ENCODE measurements around the gene MIPEP. TPM values are rescaled to one million over a fixed set of nuclear protein-coding genes. Genes with fewer than 3 reads are reported as not detected.

MIPEP gene
- polyA plus RNA-seq, 1 donor from 2014 or later = 9.1 TPM

DNA sequence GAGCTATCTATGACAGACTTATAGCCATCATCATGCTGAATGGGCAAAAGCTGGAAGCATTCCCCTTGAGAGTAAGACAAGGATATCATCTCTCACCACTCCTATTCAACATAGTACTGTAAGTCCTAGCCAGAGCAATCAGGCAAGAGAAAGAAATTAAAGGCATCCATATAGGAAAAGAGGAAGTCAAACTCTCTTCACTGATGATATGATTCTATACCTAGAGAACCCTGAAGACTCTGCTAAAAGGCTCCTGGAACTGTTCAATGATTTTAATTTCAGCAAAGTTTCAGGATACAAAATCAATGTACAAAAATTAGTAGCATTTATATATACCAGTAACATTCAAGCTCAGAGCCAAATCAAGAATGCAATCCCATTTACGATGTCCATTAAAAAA lies 29.8 kb upstream of the MIPEP start:
- H3K9ac ChIP-seq (ENCODE audit: low read length) = no peak overlapping the region
- no peak overlapping the region for H3K27ac ChIP-seq (ENCODE audit: low read length)
- no peaks in the 10 kb centered on the region for H4K20me1 ChIP-seq (ENCODE audit: insufficient read depth)
- H3K9me3 ChIP-seq (ENCODE audit: low read length) = no peaks in the 10 kb centered on the region
- TF ChIP-seq, protein P1, sequence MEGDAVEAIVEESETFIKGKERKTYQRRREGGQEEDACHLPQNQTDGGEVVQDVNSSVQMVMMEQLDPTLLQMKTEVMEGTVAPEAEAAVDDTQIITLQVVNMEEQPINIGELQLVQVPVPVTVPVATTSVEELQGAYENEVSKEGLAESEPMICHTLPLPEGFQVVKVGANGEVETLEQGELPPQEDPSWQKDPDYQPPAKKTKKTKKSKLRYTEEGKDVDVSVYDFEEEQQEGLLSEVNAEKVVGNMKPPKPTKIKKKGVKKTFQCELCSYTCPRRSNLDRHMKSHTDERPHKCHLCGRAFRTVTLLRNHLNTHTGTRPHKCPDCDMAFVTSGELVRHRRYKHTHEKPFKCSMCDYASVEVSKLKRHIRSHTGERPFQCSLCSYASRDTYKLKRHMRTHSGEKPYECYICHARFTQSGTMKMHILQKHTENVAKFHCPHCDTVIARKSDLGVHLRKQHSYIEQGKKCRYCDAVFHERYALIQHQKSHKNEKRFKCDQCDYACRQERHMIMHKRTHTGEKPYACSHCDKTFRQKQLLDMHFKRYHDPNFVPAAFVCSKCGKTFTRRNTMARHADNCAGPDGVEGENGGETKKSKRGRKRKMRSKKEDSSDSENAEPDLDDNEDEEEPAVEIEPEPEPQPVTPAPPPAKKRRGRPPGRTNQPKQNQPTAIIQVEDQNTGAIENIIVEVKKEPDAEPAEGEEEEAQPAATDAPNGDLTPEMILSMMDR (IDR thresholded peaks at IDR 0.05; ENCODE audit: poor library complexity, severe bottlenecking) = no peak
- TF ChIP-seq MXI1 (conservative IDR thresholded peaks at IDR 0.05; ENCODE audit: poor library complexity, severe bottlenecking) (no peak), TAF1 (IDR thresholded peaks at IDR 0.05; ENCODE audit: low read depth) (no peak), SMC3 (conservative IDR thresholded peaks at IDR 0.05; ENCODE audit: poor library complexity) (no peak), EZH2 (IDR thresholded peaks at IDR 0.05; ENCODE audit: borderline replicate concordance, insufficient read depth, low read length, poor library complexity, severe bottlenecking) (no peak), RAD21 (conservative IDR thresholded peaks at IDR 0.05) (no peak), POLR2AphosphoS5 (IDR thresholded peaks at IDR 0.05) (no peak), EP300 (conservative IDR thresholded peaks at IDR 0.05; ENCODE audit: poor library complexity, severe bottlenecking) (no peak)
- TF ChIP-seq, protein P2, sequence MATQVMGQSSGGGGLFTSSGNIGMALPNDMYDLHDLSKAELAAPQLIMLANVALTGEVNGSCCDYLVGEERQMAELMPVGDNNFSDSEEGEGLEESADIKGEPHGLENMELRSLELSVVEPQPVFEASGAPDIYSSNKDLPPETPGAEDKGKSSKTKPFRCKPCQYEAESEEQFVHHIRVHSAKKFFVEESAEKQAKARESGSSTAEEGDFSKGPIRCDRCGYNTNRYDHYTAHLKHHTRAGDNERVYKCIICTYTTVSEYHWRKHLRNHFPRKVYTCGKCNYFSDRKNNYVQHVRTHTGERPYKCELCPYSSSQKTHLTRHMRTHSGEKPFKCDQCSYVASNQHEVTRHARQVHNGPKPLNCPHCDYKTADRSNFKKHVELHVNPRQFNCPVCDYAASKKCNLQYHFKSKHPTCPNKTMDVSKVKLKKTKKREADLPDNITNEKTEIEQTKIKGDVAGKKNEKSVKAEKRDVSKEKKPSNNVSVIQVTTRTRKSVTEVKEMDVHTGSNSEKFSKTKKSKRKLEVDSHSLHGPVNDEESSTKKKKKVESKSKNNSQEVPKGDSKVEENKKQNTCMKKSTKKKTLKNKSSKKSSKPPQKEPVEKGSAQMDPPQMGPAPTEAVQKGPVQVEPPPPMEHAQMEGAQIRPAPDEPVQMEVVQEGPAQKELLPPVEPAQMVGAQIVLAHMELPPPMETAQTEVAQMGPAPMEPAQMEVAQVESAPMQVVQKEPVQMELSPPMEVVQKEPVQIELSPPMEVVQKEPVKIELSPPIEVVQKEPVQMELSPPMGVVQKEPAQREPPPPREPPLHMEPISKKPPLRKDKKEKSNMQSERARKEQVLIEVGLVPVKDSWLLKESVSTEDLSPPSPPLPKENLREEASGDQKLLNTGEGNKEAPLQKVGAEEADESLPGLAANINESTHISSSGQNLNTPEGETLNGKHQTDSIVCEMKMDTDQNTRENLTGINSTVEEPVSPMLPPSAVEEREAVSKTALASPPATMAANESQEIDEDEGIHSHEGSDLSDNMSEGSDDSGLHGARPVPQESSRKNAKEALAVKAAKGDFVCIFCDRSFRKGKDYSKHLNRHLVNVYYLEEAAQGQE (IDR thresholded peaks at IDR 0.05; ENCODE audit: borderline replicate concordance) = no peak
- H3K27me3 ChIP-seq (ENCODE audit: insufficient read depth, low read depth, low read length) = no peaks in the 10 kb centered on the region
- no peaks in the 10 kb centered on the region for H3K79me2 ChIP-seq (replicated peaks; ENCODE audit: insufficient read depth, low read length)
- H3K36me3 ChIP-seq (ENCODE audit: insufficient read depth, low read length) = no peaks in the 10 kb centered on the region
- no peak overlapping the region for H3K4me2 ChIP-seq (ENCODE audit: low read length)
- H3K4me3 ChIP-seq (ENCODE audit: low read length) = no peak overlapping the region
- no peaks in the 10 kb centered on the region for H3F3A ChIP-seq (ENCODE audit: insufficient read depth, low read length, poor library complexity, severe bottlenecking)
- no peak overlapping the region for H2AFZ ChIP-seq (ENCODE audit: low read depth, low read length)
- H3K9me2 ChIP-seq (ENCODE audit: insufficient read depth, low read length) = no peaks in the 10 kb centered on the region

DNA sequence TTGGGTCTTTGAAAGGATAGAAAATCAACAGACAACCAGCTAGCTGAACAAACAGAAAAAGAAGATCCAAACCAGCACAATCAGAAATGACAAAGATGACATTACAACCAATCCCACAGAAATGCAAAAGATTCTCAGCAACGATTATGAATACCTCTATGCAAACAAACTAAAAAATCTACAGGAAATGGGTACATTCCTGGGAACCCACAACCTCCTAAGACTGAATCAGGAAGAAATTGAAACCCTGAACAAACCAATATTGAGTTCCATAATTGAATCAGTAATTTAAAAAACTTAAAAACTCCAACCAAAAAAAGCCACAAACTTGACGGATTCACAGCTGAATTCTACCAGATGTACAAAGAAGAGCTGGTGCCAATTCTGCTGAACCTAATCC lies 29.0 kb upstream of the MIPEP start:
- H3K9me3 ChIP-seq (ENCODE audit: low read length) = no peaks in the 10 kb centered on the region
- H3K4me2 ChIP-seq (ENCODE audit: low read length) = no peak overlapping the region
- H3K4me3 ChIP-seq (ENCODE audit: low read length) = no peak overlapping the region
- no peaks in the 10 kb centered on the region for H3K27me3 ChIP-seq (ENCODE audit: insufficient read depth, low read depth, low read length)
- H3K9me2 ChIP-seq (ENCODE audit: insufficient read depth, low read length) = no peaks in the 10 kb centered on the region
- H3K27ac ChIP-seq (ENCODE audit: low read length) = no peak overlapping the region
- TF ChIP-seq RAD21 (conservative IDR thresholded peaks at IDR 0.05) (no peak), EP300 (conservative IDR thresholded peaks at IDR 0.05; ENCODE audit: poor library complexity, severe bottlenecking) (no peak), EZH2 (IDR thresholded peaks at IDR 0.05; ENCODE audit: borderline replicate concordance, insufficient read depth, low read length, poor library complexity, severe bottlenecking) (no peak), MXI1 (conservative IDR thresholded peaks at IDR 0.05; ENCODE audit: poor library complexity, severe bottlenecking) (no peak), SMC3 (conservative IDR thresholded peaks at IDR 0.05; ENCODE audit: poor library complexity) (no peak), TAF1 (IDR thresholded peaks at IDR 0.05; ENCODE audit: low read depth) (no peak), POLR2AphosphoS5 (IDR thresholded peaks at IDR 0.05) (no peak)
- TF ChIP-seq, protein P1 (IDR thresholded peaks at IDR 0.05; ENCODE audit: poor library complexity, severe bottlenecking) = no peak
- TF ChIP-seq, protein P2 (IDR thresholded peaks at IDR 0.05; ENCODE audit: borderline replicate concordance) = no peak
- H3F3A ChIP-seq (ENCODE audit: insufficient read depth, low read length, poor library complexity, severe bottlenecking) = no peaks in the 10 kb centered on the region
- no peak overlapping the region for H2AFZ ChIP-seq (ENCODE audit: low read depth, low read length)
- H3K36me3 ChIP-seq (ENCODE audit: insufficient read depth, low read length) = no peaks in the 10 kb centered on the region
- no peaks in the 10 kb centered on the region for H3K79me2 ChIP-seq (replicated peaks; ENCODE audit: insufficient read depth, low read length)
- no peak overlapping the region for H3K9ac ChIP-seq (ENCODE audit: low read length)
- no peaks in the 10 kb centered on the region for H4K20me1 ChIP-seq (ENCODE audit: insufficient read depth)

Data from neural cell (in vitro differentiated cells).